D721Med (cell line): ENCODE data around the gene SOS1.

ENCODE experiments used
- DNase-seq: peaks from one replicate; pipeline ENCODE4 v3.0.0; 2011; ENCODE audit warnings: low spot score; ENCODE audit not compliant: insufficient read length
- FAIRE-seq: peaks from 2 replicates; lab custom pipeline; 2011; peaks lifted over from hg19 to GRCh38; lab: Jason Lieb, UNC
- CTCF ChIP-seq: IDR thresholded peaks from 2 replicates; pipeline ENCODE4 v1.5.1; 2012; ENCODE audit warnings: mild to moderate bottlenecking, control low read depth; ENCODE audit not compliant: insufficient read depth; ENCODE audit errors: missing control alignments

The SOS1 gene

GRCh38 chr2:39136799-39137198 lies 15.9 kb upstream of the SOS1 start:
- no peak for DNase-seq
- TF ChIP-seq CTCF: no peak
- FAIRE-seq: no peak

GRCh38 chr2:39135690-39136259 lies 14.9 kb upstream of the SOS1 start:
- TF ChIP-seq CTCF: no peak
- DNase-seq (no peak), FAIRE-seq (no peak)

- FAIRE-seq: no peak
- TF ChIP-seq CTCF: no peak
These were observed 12.5 kb upstream of the SOS1 start for GRCh38 chr2:39133215-39133851.

GRCh38 chr2:39128919-39129391 lies 8.1 kb upstream of the SOS1 start:
- DNase-seq: no peak
- no peak for FAIRE-seq
- no peak for TF ChIP-seq CTCF

More at GRCh38 chr2:39133215-39133851, 12.5 kb upstream of the SOS1 start:
- no peak for DNase-seq

- FAIRE-seq (no peak), DNase-seq (no peak)
- no peak for TF ChIP-seq CTCF
These were observed 7.1 kb upstream of the SOS1 start for GRCh38 chr2:39127973-39128372.

GRCh38 chr2:39124746-39125057 lies 3.9 kb upstream of the SOS1 start:
- FAIRE-seq (no peak), DNase-seq (no peak)
- no peak for TF ChIP-seq CTCF
